IMR-90 (cell line): ENCODE data around the gene ERCC1. TPM values are rescaled to one million over a fixed set of nuclear protein-coding genes. Genes with fewer than 3 reads are reported as not detected.

Experiments
- ATAC-seq: fragments of 200-7000 bp; cut with Tn5 transposase; 2 replicates; pipeline ENCODE4 v1.9.1; 2020; ENCODE audit warnings: low read depth, mild to moderate bottlenecking, moderate library complexity
- BruUV-seq: library from RNA; stranded (reverse); fragments of 400-500 nt; replicated peaks from 2 replicates; lab custom pipeline; 2021; lab: Mats Ljungman, UMichigan
- CTCF ChIA-PET: fragments of 300-600 bp; formaldehyde crosslinking; extraction: SDS; loops from one replicate; lab custom pipeline; 2021; ENCODE audit warnings: antibody characterized with exemption; lab: Yijun Ruan, JAX
- POLR2A ChIA-PET: fragments of 300-600 bp; sonication (Branson Sonifier 250); formaldehyde crosslinking; loops from one replicate; lab custom pipeline; 2022; ENCODE audit warnings: antibody characterized with exemption; ENCODE audit not compliant: unreplicated experiment; lab: Charles Lee
- DNase-seq: peaks from one replicate; pipeline ENCODE4 v3.0.0; 2013
- H2AFZ ChIP-seq: replicated peaks from 2 replicates; pipeline ENCODE3; 2013; ENCODE audit warnings: low read length, mild to moderate bottlenecking; ENCODE audit not compliant: poor library complexity
- H2AK5ac ChIP-seq: 2 replicates; pipeline ENCODE4 v1.6.1; 2013; ENCODE audit warnings: low read depth, low read length, inconsistent platforms
- H2AK9ac ChIP-seq: replicated peaks from 2 replicates; pipeline ENCODE3; 2013; ENCODE audit warnings: mild to moderate bottlenecking, low read depth, low read length, moderate library complexity; ENCODE audit not compliant: poor library complexity
- H2BK120ac ChIP-seq: 2 replicates; pipeline ENCODE4 v1.6.1; 2013; ENCODE audit warnings: low read depth, low read length, inconsistent platforms
- H2BK15ac ChIP-seq: 3 replicates; pipeline ENCODE4 v1.6.1; 2013; ENCODE audit warnings: low read depth, low read length, inconsistent platforms
- H2BK20ac ChIP-seq: 2 replicates; pipeline ENCODE4 v1.6.1; 2013; ENCODE audit warnings: low read depth, mild to moderate bottlenecking, inconsistent platforms, low read length, moderate library complexity
- H2BK5ac ChIP-seq: 2 replicates; pipeline ENCODE4 v1.6.1; 2013; ENCODE audit warnings: mild to moderate bottlenecking, low read depth, low read length, inconsistent platforms; ENCODE audit not compliant: poor library complexity, severe bottlenecking
- H3K14ac ChIP-seq: replicated peaks from 2 replicates; pipeline ENCODE4 v1.6.1; 2013; ENCODE audit warnings: low read depth, low read length, inconsistent platforms
- H3K18ac ChIP-seq: 2 replicates; pipeline ENCODE4 v1.6.1; 2013; ENCODE audit warnings: low read depth, low read length, control low read depth
- H3K23ac ChIP-seq: 2 replicates; pipeline ENCODE4 v1.6.1; 2013; ENCODE audit warnings: low read depth, low read length, inconsistent platforms
- H3K27ac ChIP-seq: 2 replicates; pipeline ENCODE4 v1.5.1; 2013; ENCODE audit warnings: mild to moderate bottlenecking, control low read depth, low read length; ENCODE audit not compliant: insufficient read depth
- H3K27me3 ChIP-seq: 2 replicates; pipeline ENCODE4 v1.6.1; 2013; ENCODE audit warnings: low read length; ENCODE audit not compliant: control insufficient read depth, insufficient read depth
- H3K36me3 ChIP-seq: 2 replicates; pipeline ENCODE4 v1.6.1; 2013; ENCODE audit warnings: low read length, mixed read lengths; ENCODE audit not compliant: control insufficient read depth, insufficient read depth
- H3K4ac ChIP-seq: 2 replicates; pipeline ENCODE4 v1.6.1; 2013; ENCODE audit warnings: low read depth, low read length, inconsistent platforms
- H3K4me1 ChIP-seq: 2 replicates; pipeline ENCODE4 v1.6.1; 2013; ENCODE audit warnings: low read length, mixed read lengths; ENCODE audit not compliant: control insufficient read depth, insufficient read depth
- H3K4me2 ChIP-seq: 2 replicates; pipeline ENCODE4 v1.6.1; 2013; ENCODE audit warnings: low read depth, mild to moderate bottlenecking, control low read depth, low read length, moderate library complexity
- H3K4me3 ChIP-seq: 2 replicates; pipeline ENCODE4 v1.5.1; 2013; ENCODE audit warnings: low read depth, mild to moderate bottlenecking, control low read depth, low read length, moderate library complexity; ENCODE audit not compliant: insufficient read depth
- H3K56ac ChIP-seq: 2 replicates; pipeline ENCODE4 v1.6.1; 2013; ENCODE audit warnings: low read length, inconsistent platforms; ENCODE audit not compliant: insufficient read depth; ENCODE audit errors: extremely low read depth
- H3K79me1 ChIP-seq, 2 experiments: 2 replicates each; pipeline ENCODE4 v1.6.1; 2013; ENCODE audit warnings: low read length in 2 of 2, inconsistent platforms in 1 of 2, low read depth in 1 of 2
- H3K9ac ChIP-seq: 2 replicates; pipeline ENCODE4 v1.6.1; 2013; ENCODE audit warnings: low read depth, low read length, control low read depth
- H3K9me1 ChIP-seq: 2 replicates; pipeline ENCODE4 v1.6.1; 2013; ENCODE audit warnings: low read length, inconsistent platforms; ENCODE audit not compliant: insufficient read depth
- H3K9me3 ChIP-seq: 2 replicates; pipeline ENCODE4 v1.6.1; 2013; ENCODE audit warnings: low read length; ENCODE audit not compliant: control insufficient read depth, insufficient read depth
- H4K20me1 ChIP-seq: 2 replicates; pipeline ENCODE4 v1.6.1; 2013; ENCODE audit warnings: low read length, inconsistent platforms; ENCODE audit not compliant: insufficient read depth
- H4K5ac ChIP-seq: 2 replicates; pipeline ENCODE4 v1.6.1; 2013; ENCODE audit warnings: mild to moderate bottlenecking, low read depth, low read length, control low read depth
- H4K8ac ChIP-seq, 2 experiments: 2 replicates each; pipeline ENCODE4 v1.6.1; 2013; ENCODE audit warnings: low read depth in 2 of 2, low read length in 2 of 2, control low read depth in 1 of 2, inconsistent platforms in 1 of 2
- H4K91ac ChIP-seq: 2 replicates; pipeline ENCODE4 v1.6.1; 2013; ENCODE audit warnings: low read depth, low read length, inconsistent platforms; ENCODE audit not compliant: insufficient read depth
- BHLHE40 ChIP-seq: fragments of 150-350 bp; IDR thresholded peaks from 2 replicates; pipeline ENCODE4 v1.6.1; 2016; ENCODE audit warnings: mild to moderate bottlenecking, low read depth, low read length
- CEBPB ChIP-seq: IDR thresholded peaks from 2 replicates; pipeline ENCODE4 v1.6.1; 2012; ENCODE audit warnings: low read depth, low read length, improper control_type of control experiment
- CHD1 ChIP-seq: IDR thresholded peaks from 2 replicates; pipeline ENCODE4 v1.6.1; 2012; ENCODE audit warnings: low read depth, low read length, improper control_type of control experiment
- CTCF ChIP-seq: conservative IDR thresholded peaks from 2 replicates; pipeline ENCODE4 v1.5.1; 2012; ENCODE audit warnings: mild to moderate bottlenecking, low read depth, low read length, improper control_type of control experiment
- ELK1 ChIP-seq: fragments of 150-350 bp; IDR thresholded peaks from 2 replicates; pipeline ENCODE4 v1.6.1; 2016; ENCODE audit warnings: low read depth, mild to moderate bottlenecking, low read length, moderate library complexity, borderline replicate concordance
- FOS ChIP-seq: fragments of 150-350 bp; IDR thresholded peaks from 2 replicates; pipeline ENCODE4 v1.6.1; 2016; ENCODE audit warnings: low read depth, low read length
- MAFK ChIP-seq: IDR thresholded peaks from 2 replicates; pipeline ENCODE4 v1.6.1; 2012; ENCODE audit warnings: low read depth, low read length, improper control_type of control experiment
- MAZ ChIP-seq: IDR thresholded peaks from 2 replicates; pipeline ENCODE4 v1.6.1; 2012; ENCODE audit warnings: low read depth, mild to moderate bottlenecking, low read length, improper control_type of control experiment, moderate library complexity, borderline replicate concordance
- MXI1 ChIP-seq: IDR thresholded peaks from 2 replicates; pipeline ENCODE4 v1.6.1; 2012; ENCODE audit warnings: low read depth, mild to moderate bottlenecking, low read length, moderate library complexity, borderline replicate concordance
- NFE2L2 ChIP-seq: fragments of 150-350 bp; IDR thresholded peaks from 2 replicates; pipeline ENCODE4 v1.6.1; 2016; ENCODE audit warnings: low read depth, mild to moderate bottlenecking, low read length
- POLR2A ChIP-seq: IDR thresholded peaks from 2 replicates; pipeline ENCODE4 v1.6.1; 2012; ENCODE audit warnings: mild to moderate bottlenecking, low read depth, low read length
- RAD21 ChIP-seq: IDR thresholded peaks from 2 replicates; pipeline ENCODE4 v1.6.1; 2012; ENCODE audit warnings: low read length, improper control_type of control experiment
- RCOR1 ChIP-seq: IDR thresholded peaks from 2 replicates; pipeline ENCODE4 v1.6.1; 2012; ENCODE audit warnings: mild to moderate bottlenecking, low read length, improper control_type of control experiment; ENCODE audit not compliant: insufficient replicate concordance
- RFX5 ChIP-seq: IDR thresholded peaks from 2 replicates; pipeline ENCODE4 v1.8.0; 2012; ENCODE audit warnings: low read depth, mild to moderate bottlenecking, low read length, moderate library complexity
- SMC3 ChIP-seq: fragments of 150-350 bp; IDR thresholded peaks from 2 replicates; pipeline ENCODE4 v1.6.1; 2016; ENCODE audit warnings: low read depth, mild to moderate bottlenecking, antibody characterized with exemption, low read length, moderate library complexity
- USF2 ChIP-seq: fragments of 150-350 bp; IDR thresholded peaks from 2 replicates; pipeline ENCODE4 v1.6.1; 2017; ENCODE audit warnings: mild to moderate bottlenecking, antibody characterized with exemption, low read length, low read depth
- WGBS, 2 experiments: methylation state at CpG; one replicate each; pipeline versions ENCODE4 v1.1.5 to v1.1.7; 2013; ENCODE audit warnings: missing lambda C conversion rate in 2 of 2; ENCODE audit not compliant: insufficient read length in 1 of 2; ENCODE audit errors: extremely low coverage in 2 of 2; 5-methylcytosine and 5-hydroxymethylcytosine counted together
- dilution Hi-C: fragments of 300-500 bp; cut with HindIII; formaldehyde crosslinking; loops from one replicate; pipeline ENCODE4 v1.14.3; 2018; ENCODE audit warnings: low sequenced_read_pairs; ENCODE audit not compliant: unreplicated experiment
- in situ Hi-C: fragments of 300-500 bp; cut with MboI; formaldehyde crosslinking; loops from 3 replicates; pipeline ENCODE4 v1.14.3; 2019; ENCODE audit warnings: low sequenced_read_pairs, inconsistent platforms, mixed read lengths
- intact Hi-C: fragments of 100-400 bp; cut with micrococcal nuclease; formaldehyde crosslinking; loops from 2 replicates; pipeline ENCODE4 v1.10.0; 2022
- polyA plus RNA-seq, 3 experiments: library from polyadenylated mRNA; depleted of rRNA; stranded (reverse); fragments of >200 nt; gene quantifications; 2 replicates each; pipeline ENCODE4 v1.2.3, GENCODE V29; 2012; ENCODE audit warnings: low replicate concordance in 1 of 3
- total RNA-seq: library from RNA; depleted of rRNA; stranded (reverse); fragments of >200 nt; gene quantifications from 2 replicates; pipeline ENCODE4 v1.2.3, GENCODE V29; 2012

Gene ERCC1
- total and polyA plus RNA-seq, 2 of the 4 experiments (the other 2 are of a cell fraction): 84.2 to 132 TPM

DNA sequence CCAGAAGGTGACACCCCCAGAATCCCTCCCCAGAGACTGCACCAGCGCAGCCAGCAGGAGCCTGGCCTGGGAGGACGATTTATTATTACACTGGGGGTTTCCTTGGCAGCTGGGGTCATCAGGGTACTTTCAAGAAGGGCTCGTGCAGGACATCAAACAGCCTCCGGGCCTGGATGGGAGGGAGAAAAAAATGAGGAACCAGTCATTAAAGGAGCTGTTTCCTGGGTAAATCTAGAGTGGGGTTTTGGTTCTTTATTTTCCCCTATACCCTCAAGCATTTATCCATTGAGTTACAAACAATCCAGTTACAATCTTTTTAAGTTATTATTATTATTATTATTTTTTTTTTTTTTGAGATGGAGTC lies 14.2 kb downstream of the ERCC1 start:
- H3K4me2 ChIP-seq: no peak overlapping the region
- no peak overlapping the region for H3K27ac ChIP-seq
- BruUV-seq: no TSS peak
- TF ChIP-seq MAFK: no peak
- TF ChIP-seq NFE2L2: no peak
- TF ChIP-seq CHD1: no peak
- no peak for TF ChIP-seq MXI1
- TF ChIP-seq POLR2A: no peak
- no peak for TF ChIP-seq FOS
- no peak for TF ChIP-seq USF2
- no peak for TF ChIP-seq RAD21
- no peak for TF ChIP-seq BHLHE40
- TF ChIP-seq CTCF: no peak
- no peak for TF ChIP-seq ELK1
- no peak for TF ChIP-seq RFX5
- no peak for TF ChIP-seq SMC3
- TF ChIP-seq MAZ: no peak
- no peak for TF ChIP-seq RCOR1
- TF ChIP-seq CEBPB: no peak
- H2AFZ ChIP-seq: no peak overlapping the region
- 0 out of 2 replicates have a peak, but pooled peaks cover 2% of the 10 kb centered on the region for H3K4me1 ChIP-seq
- in situ Hi-C loops (no loop called here), dilution Hi-C loops (no loop called here), intact Hi-C loops (no loop called here)
- no peak overlapping the region for H2AK9ac ChIP-seq
- H3K36me3 ChIP-seq: peaks cover 19% of the 10 kb centered on the region
- peaks cover 0 to 34% of the 10 kb centered on the region in 2 experiments; a peak in 3 of 4 replicates for H3K79me1 ChIP-seq
- H2BK5ac ChIP-seq: no peak overlapping the region
- H2BK120ac ChIP-seq: no peak overlapping the region
- no peaks in the 10 kb centered on the region; the same call in 1 of the 2 replicates for H3K9me1 ChIP-seq
- no peak overlapping the region for H3K4ac ChIP-seq
- no peak for DNase-seq
- H3K9ac ChIP-seq: no peak overlapping the region
- H4K20me1 ChIP-seq: no peaks in the 10 kb centered on the region; the same call in 1 of the 2 replicates
- no peak overlapping the region for H2AK5ac ChIP-seq
- no peak overlapping the region for H2BK20ac ChIP-seq
- no peaks in the 10 kb centered on the region for H3K27me3 ChIP-seq
- ChIA-PET POLR2A (no interaction called here), CTCF (interaction anchor here (0.6 kb wide), 1 partner anchor 394 kb away, joined by 3 read pairs; no protein-coding TSS in a partner anchor)
- H3K23ac ChIP-seq: no peak overlapping the region
- no CpG with 5 or more reads among the region's 4 CpGs for WGBS, 2 experiments
- H3K14ac ChIP-seq: no peak overlapping the region
- no peak overlapping the region for H3K18ac ChIP-seq
- no peak overlapping the region for H3K4me3 ChIP-seq
- H4K5ac ChIP-seq: no peak overlapping the region
- no peak overlapping the region for H2BK15ac ChIP-seq
- H3K56ac ChIP-seq: no peak overlapping the region
- ATAC-seq: no peak
- H4K91ac ChIP-seq: no peak overlapping the region
- H3K9me3 ChIP-seq: no peaks in the 10 kb centered on the region
- no peak overlapping the region for H4K8ac ChIP-seq
